ENCODE results near the gene ZNF574.

The ZNF574 gene

DNA sequence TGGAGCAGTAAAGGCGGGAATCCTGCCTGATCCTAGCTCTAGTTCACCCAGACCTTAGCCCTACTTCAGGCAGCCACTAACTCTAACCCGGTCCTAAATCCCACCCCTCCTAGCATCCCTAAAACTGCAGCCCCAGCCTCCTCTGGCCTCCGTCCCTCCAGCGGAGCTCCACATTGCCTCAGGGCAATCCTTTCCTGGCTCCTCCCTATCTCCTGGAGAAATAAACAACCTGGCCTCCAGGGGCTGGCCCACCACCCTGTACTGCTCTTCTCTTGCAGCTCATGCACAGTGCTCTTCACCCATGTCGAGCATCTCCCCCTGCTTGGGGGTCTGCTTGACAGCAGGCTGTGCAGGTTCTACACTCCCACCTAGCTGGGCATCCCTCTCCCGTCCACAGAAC, 49.6 kb downstream of the ZNF574 start:
- DNase-seq: no peak
- Histone ChIP-seq H3K4me3 (no peak overlapping the region), H3K27me3 (peaks cover 0 to 13% of the 10 kb centered on the region in 2 donors), H3K27ac (no peak overlapping the region), H3K36me3 (no peaks in the 10 kb centered on the region), H3K4me1 (no peaks in the 10 kb centered on the region), H3K9me3 (no peaks in the 10 kb centered on the region)
- intact Hi-C loops (cut with DNase I; ENCODE audit: low total_unique reads): no loop called here
- TF ChIP-seq CTCF (IDR thresholded peaks at IDR 0.05): no peak

DNA sequence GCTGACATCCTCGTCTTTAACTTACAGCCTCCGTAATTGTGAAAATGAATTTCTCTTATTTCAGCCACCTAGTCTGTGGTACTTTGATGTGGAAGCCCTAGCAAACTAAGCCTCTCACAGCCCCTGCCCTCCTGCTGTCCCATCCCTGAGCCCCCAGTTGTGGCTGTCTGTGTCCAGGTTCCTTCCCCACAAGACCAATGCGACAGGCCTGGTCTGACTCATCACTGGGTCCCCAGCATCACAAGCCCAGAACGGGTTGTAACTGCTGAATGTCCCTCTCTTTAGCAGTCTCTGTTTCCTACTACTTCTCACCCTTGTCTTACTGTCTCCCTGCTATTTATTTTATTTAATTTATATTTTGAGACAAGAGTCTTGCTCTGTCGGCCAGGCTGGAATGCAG, 50.6 kb downstream of the ZNF574 start:
- no peak for DNase-seq
- no peak for TF ChIP-seq CTCF (IDR thresholded peaks at IDR 0.05)
- no peaks in the 10 kb centered on the region for H3K9me3 ChIP-seq
- no peaks in the 10 kb centered on the region for H3K4me1 ChIP-seq
- H3K27ac ChIP-seq: no peak overlapping the region
- intact Hi-C loops (cut with DNase I; ENCODE audit: low total_unique reads): no loop called here
- H3K36me3 ChIP-seq: no peaks in the 10 kb centered on the region
- no peak overlapping the region for H3K4me3 ChIP-seq
- peaks cover 0 to 24% of the 10 kb centered on the region in 2 donors for H3K27me3 ChIP-seq

DNA sequence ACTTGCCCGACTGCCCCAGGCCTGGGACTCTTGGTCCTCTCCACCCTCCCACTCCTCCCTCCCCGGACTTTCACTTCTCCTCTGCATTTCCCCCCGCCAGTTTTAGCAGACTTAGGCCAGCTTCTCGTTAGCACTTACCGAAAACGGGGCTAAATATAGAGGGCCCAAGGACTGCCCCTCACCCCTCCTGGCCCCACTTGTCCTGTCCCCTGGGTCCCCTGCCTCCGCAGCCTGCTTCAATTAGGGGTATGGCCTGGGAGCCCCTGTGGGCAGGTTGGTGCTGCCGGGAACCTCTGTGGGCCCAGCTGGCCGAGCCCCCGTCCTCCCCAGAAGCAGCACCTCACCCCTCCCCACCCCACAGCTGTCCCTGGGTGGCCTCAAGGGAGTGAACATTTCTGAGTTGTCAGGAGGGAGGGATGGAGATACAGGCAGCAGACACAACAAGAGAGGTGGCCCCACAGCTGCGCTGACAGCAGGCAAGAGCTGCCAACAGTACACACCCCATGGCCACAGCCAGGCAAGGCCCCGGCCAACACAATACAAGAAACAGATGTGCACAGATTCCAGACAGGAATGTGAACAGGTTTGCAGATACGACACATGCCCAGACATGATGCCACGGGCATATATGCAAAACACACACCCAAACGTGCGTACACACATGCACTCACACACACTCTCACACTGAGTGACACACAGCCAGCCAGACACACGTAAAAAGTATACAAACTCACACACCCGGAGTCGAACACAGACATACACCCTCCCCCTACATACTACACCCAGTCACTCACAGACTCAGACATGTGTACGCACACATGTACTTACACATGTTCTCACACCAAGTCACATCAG, 53.7 kb downstream of the ZNF574 start:
- peaks cover 0 to 14% (median 12%) of the 10 kb centered on the region in 4 donors for H3K4me1 ChIP-seq
- H3K27me3 ChIP-seq: peaks cover 0 to 49% of the 10 kb centered on the region in 2 donors
- H3K4me3 ChIP-seq: no peak overlapping the region
- no peak for TF ChIP-seq CTCF (IDR thresholded peaks at IDR 0.05)
- DNase-seq: peak; percentile 65 to 69
- no peak overlapping the region for H3K27ac ChIP-seq
- H3K36me3 ChIP-seq: no peaks in the 10 kb centered on the region
- no peaks in the 10 kb centered on the region for H3K9me3 ChIP-seq
- intact Hi-C loops (cut with DNase I; ENCODE audit: low total_unique reads): loop anchor here (5.0 to 10.0 kb wide), 3 partner anchors 53 to 195 kb away; partner anchors contain the start of gene MEGF8

- Histone ChIP-seq H3K27ac (no peak overlapping the region), H3K4me1 (peaks cover 0 to 14% (median 12%) of the 10 kb centered on the region in 4 donors), H3K27me3 (peaks cover 0 to 55% of the 10 kb centered on the region in 2 donors), H3K36me3 (no peaks in the 10 kb centered on the region), H3K9me3 (no peaks in the 10 kb centered on the region), H3K4me3 (no peak overlapping the region)
- TF ChIP-seq CTCF (IDR thresholded peaks at IDR 0.05): no peak
- intact Hi-C loops (cut with DNase I; ENCODE audit: low total_unique reads): loop anchor here (5.0 to 10.0 kb wide), 3 partner anchors 52 to 195 kb away; partner anchors contain the start of gene MEGF8
- no peak for DNase-seq
These were observed 54.2 kb downstream of the ZNF574 start for GRCh38 chr19:42130254-42130573.
